Breast epithelium (tissue), 4 donors: ENCODE results near the gene EIF3L. TPM values are rescaled to one million over a fixed set of nuclear protein-coding genes. Genes with fewer than 3 reads are reported as not detected.

Experiments
- DNase-seq, 2 donors: peaks; one replicate each; pipeline ENCODE4 v3.0.0-alpha.2; 2019; ENCODE audit warnings: low spot score in 2 of 2
- H3K27ac ChIP-seq, 2 donors: fragments of 200-600 bp; sonication (generic) in 1 of 2; one replicate each; pipeline ENCODE4 v1.5.1; 2016 to 2019; ENCODE audit warnings: mild to moderate bottlenecking in 1 of 2
- H3K27me3 ChIP-seq, 2 donors: fragments of 200-600 bp; sonication (generic) in 1 of 2; one replicate each; pipeline versions ENCODE4 v1.5.1 to v1.6.0; 2017 to 2019; ENCODE audit warnings: control low read depth in 1 of 2, mild to moderate bottlenecking in 1 of 2
- H3K36me3 ChIP-seq: fragments of 200-600 bp; one replicate; pipeline ENCODE4 v1.5.1; 2019
- H3K4me1 ChIP-seq, 2 donors: fragments of 200-600 bp; sonication (generic); one replicate each; pipeline ENCODE4 v1.5.1; 2016 to 2019; ENCODE audit warnings: control low read depth in 1 of 2
- H3K4me3 ChIP-seq, 3 donors: fragments of 200-600 bp; sonication (generic); 1 replicate in 2 of 3; 2 replicates in 1 of 3; pipeline ENCODE4 v1.5.1; 2016 to 2019; ENCODE audit warnings: mild to moderate bottlenecking in 3 of 3, moderate library complexity in 2 of 3
- H3K9me3 ChIP-seq, 2 donors: fragments of 200-600 bp; sonication (generic) in 1 of 2; one replicate each; pipeline ENCODE4 v1.5.1; 2016 to 2019; ENCODE audit warnings: control low read depth in 1 of 2
- POLR2A ChIP-seq: fragments of 450-650 bp; IDR thresholded peaks from one replicate; pipeline ENCODE4 v1.6.1; 2016; ENCODE audit warnings: antibody characterized with exemption, mild to moderate bottlenecking, moderate library complexity
- POLR2AphosphoS5 ChIP-seq, 3 donors: sonication (generic); formaldehyde crosslinking; IDR thresholded peaks; one replicate each; pipeline ENCODE4 v1.6.1; 2017; ENCODE audit warnings: antibody characterized with exemption in 3 of 3
- intact Hi-C: fragments of 100-400 bp; cut with DNase I; formaldehyde crosslinking; loops from one replicate; pipeline ENCODE4 v1.15.1; 2023; ENCODE audit warnings: low total_unique reads
- total RNA-seq, 3 donors: library from RNA; depleted of rRNA; stranded (reverse); fragments of >200 nt; gene quantifications; one replicate each; pipeline ENCODE4 v1.1.0, GENCODE V29; 2016
- TF ChIP-seq, protein P1 (sequence below), 3 donors: fragments of 450-650 bp; IDR thresholded peaks; one replicate each; pipeline ENCODE4 v1.5.1; 2016 to 2017; ENCODE audit warnings: antibody characterized with exemption in 3 of 3, mild to moderate bottlenecking in 3 of 3, moderate library complexity in 3 of 3

EIF3L gene
- total RNA-seq, 3 donors from 2014 or later, result 471 to 569 (median 490) TPM

DNA sequence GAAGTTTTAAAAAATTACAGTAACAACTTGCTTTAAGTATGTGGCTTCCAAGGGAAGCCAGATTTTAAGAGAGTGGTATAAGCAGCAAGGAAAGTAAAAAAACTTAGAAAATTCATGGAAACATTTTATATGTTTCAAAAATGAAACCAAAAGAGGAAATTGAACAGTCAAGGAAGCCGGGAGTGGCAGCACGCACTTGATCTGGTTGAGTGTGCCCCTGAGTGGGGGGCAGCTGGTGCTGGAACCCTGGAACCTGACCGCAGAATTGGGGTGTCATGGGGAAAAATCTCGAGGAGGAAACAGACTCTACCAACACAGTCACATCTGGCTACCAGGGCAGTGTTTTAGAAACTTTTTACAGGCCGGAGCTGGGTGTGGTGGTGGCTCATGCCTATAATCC lies 70.9 kb downstream of the EIF3L start:
- TF ChIP-seq POLR2A (no peak), POLR2AphosphoS5 (IDR thresholded peaks at IDR 0.05) (no peak)
- TF ChIP-seq, protein P1, sequence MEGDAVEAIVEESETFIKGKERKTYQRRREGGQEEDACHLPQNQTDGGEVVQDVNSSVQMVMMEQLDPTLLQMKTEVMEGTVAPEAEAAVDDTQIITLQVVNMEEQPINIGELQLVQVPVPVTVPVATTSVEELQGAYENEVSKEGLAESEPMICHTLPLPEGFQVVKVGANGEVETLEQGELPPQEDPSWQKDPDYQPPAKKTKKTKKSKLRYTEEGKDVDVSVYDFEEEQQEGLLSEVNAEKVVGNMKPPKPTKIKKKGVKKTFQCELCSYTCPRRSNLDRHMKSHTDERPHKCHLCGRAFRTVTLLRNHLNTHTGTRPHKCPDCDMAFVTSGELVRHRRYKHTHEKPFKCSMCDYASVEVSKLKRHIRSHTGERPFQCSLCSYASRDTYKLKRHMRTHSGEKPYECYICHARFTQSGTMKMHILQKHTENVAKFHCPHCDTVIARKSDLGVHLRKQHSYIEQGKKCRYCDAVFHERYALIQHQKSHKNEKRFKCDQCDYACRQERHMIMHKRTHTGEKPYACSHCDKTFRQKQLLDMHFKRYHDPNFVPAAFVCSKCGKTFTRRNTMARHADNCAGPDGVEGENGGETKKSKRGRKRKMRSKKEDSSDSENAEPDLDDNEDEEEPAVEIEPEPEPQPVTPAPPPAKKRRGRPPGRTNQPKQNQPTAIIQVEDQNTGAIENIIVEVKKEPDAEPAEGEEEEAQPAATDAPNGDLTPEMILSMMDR (IDR thresholded peaks at IDR 0.05), result no peak
- H3K4me3 ChIP-seq, result no peak overlapping the region
- H3K27me3 ChIP-seq, result no peaks in the 10 kb centered on the region
- intact Hi-C loops, result no loop called here
- no peaks in the 10 kb centered on the region for H3K9me3 ChIP-seq
- H3K4me1 ChIP-seq, result no peaks in the 10 kb centered on the region
- H3K27ac ChIP-seq, result no peak overlapping the region
- no peak for DNase-seq
- H3K36me3 ChIP-seq, result peaks cover 14% of the 10 kb centered on the region

DNA sequence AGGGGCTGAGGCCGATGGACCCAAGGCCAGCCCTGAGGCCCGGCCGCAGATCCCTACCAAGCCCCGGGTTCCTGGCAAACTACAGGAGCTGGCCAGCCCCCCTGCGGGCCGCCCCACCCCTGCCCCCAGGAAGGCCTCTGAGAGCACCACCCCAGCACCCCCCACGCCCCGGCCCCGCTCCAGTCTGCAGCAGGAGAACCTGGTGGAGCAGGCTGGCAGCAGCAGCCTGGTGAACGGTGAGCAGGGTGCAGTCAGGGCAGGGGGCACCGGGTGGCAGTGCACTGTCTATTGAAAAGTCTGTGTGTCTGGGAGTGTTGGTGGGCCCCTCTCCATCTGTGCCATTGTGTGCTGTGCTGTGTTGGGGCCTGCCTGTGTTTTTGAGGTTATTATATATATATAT lies 73.0 kb downstream of the EIF3L start:
- TF ChIP-seq POLR2AphosphoS5 (IDR thresholded peaks at IDR 0.05), result no peak
- no peak for TF ChIP-seq POLR2A
- TF ChIP-seq, protein P1 (IDR thresholded peaks at IDR 0.05), result no peak
- DNase-seq, result no peak
- Histone ChIP-seq H3K27me3 (no peaks in the 10 kb centered on the region), H3K9me3 (no peaks in the 10 kb centered on the region), H3K4me3 (no peak overlapping the region), H3K36me3 (peaks cover 13% of the 10 kb centered on the region), H3K4me1 (no peaks in the 10 kb centered on the region), H3K27ac (no peak overlapping the region)
- intact Hi-C loops, result no loop called here

DNA sequence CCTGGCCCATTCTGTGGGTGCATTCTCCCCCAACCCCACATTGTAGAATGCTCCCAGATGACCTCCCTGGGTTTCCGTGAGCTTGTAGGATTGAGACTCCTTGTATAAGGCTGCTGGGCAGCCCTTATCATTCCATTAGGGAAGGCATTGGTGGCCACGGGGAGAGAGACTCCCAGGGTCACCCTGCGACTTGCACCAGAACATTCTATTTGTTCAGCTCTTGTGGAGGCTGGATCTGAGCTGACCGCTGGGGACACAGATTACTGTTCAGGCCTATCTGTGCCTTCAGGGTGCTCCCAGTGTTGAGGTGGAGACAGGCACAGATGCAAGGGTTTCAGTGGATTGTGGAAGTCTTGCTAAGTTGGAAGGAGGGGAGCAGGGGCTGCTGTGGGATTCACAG lies 74.7 kb downstream of the EIF3L start:
- Histone ChIP-seq H3K4me1 (no peaks in the 10 kb centered on the region), H3K4me3 (no peak overlapping the region), H3K9me3 (no peaks in the 10 kb centered on the region), H3K27ac (no peak overlapping the region), H3K36me3 (peaks cover 8% of the 10 kb centered on the region), H3K27me3 (no peaks in the 10 kb centered on the region)
- intact Hi-C loops, result no loop called here
- no peak for DNase-seq
- TF ChIP-seq, protein P1 (IDR thresholded peaks at IDR 0.05), result no peak
- TF ChIP-seq POLR2A, result no peak

DNA sequence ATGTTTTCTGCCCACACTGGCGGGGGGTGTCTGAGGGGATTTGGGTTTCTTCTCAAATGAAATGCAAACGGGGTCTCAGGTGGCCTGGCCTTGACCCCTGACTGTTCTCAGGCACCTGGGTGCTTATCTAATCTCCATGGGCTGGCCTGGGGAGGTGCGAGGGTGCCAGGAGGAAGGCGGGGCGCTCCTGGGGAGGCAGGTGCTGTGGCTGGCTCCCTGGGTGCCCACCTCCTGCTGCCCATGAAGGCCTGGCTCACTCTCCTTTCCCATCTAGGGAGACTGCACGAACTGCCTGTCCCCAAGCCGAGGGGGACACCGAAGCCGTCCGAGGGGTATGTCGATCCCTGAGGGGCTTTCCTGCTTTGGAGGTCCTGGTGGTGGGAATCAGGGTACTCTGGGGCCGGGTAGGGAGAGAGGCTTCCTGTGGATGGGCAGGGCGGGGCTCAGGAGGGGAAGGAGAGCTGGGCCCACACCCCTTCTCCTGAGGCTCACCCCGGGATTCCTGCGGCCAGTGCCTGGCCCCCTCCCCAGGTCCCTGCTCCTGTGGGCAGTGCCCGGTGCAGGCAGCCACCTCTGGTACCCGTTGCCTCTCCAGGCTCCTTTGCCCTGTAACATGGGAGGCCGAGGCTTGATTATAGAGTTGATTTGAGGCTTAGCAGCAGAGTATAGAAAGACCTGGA lies 75.3 kb downstream of the EIF3L start:
- Histone ChIP-seq H3K27ac (no peak overlapping the region), H3K4me1 (no peaks in the 10 kb centered on the region), H3K36me3 (peaks cover 8% of the 10 kb centered on the region), H3K9me3 (no peaks in the 10 kb centered on the region), H3K4me3 (no peak overlapping the region), H3K27me3 (no peaks in the 10 kb centered on the region)
- intact Hi-C loops, result no loop called here
- TF ChIP-seq, protein P1 (IDR thresholded peaks at IDR 0.05), result no peak
- TF ChIP-seq POLR2AphosphoS5 (IDR thresholded peaks at IDR 0.05), result no peak
- TF ChIP-seq POLR2A, result no peak
- no peak for DNase-seq

DNA sequence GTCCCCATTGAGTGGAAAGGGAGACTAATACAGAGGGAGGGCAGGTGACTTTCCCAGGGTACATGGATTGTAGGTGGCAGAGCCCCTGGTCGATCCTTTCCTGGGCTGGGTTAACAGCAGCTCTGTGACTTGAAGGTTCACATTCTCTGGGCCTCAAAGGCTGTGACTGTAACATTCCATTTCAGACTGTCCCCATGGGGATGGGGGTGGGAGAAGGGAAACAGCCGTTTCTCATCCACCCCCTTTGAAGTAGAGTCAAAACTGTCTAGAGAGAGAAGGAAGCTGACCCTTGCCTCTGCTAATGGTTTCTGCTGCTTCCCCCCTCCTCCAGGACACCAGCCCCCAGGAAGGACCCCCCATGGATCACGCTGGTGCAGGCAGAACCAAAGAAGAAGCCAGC lies 76.1 kb downstream of the EIF3L start:
- H3K4me3 ChIP-seq, result no peak overlapping the region
- H3K4me1 ChIP-seq, result no peaks in the 10 kb centered on the region
- DNase-seq, result no peak
- H3K27me3 ChIP-seq, result no peaks in the 10 kb centered on the region
- peaks cover 8% of the 10 kb centered on the region for H3K36me3 ChIP-seq
- intact Hi-C loops, result no loop called here
- no peaks in the 10 kb centered on the region for H3K9me3 ChIP-seq
- TF ChIP-seq POLR2A (no peak), POLR2AphosphoS5 (IDR thresholded peaks at IDR 0.05) (no peak)
- TF ChIP-seq, protein P1 (IDR thresholded peaks at IDR 0.05), result no peak
- no peak overlapping the region for H3K27ac ChIP-seq
